Inflammatory macrophage treated with lipopolysaccharide for 1 hour (primary cell): ENCODE results near the gene ZNF333.
A peak's percentile ranks its signal among the peaks of the same experiment; 100 is the strongest.

Source experiments
- DNase-seq, 2 donors: peaks; one replicate each; pipeline ENCODE4 v3.0.0-alpha.2; 2020 to 2022

ZNF333 gene

GRCh38 chr19:14689598-14690503, at the start of gene ZNF333:
ZNF333 (plus strand) TSS chr19:14690048; CDS start chr19:14693492, 3,444 bp downstream.
- peak; percentile 89 to 98 for DNase-seq

- DNase-seq = no peak
These were observed 41.3 kb upstream of the ZNF333 start for GRCh38 chr19:14648506-14648905.

GRCh38 chr19:14649020-14649419, 40.8 kb upstream of the ZNF333 start:
- no peak for DNase-seq

GRCh38 chr19:14650161-14650560, 39.7 kb upstream of the ZNF333 start:
- DNase-seq = no peak

GRCh38 chr19:14654786-14655560, 34.9 kb upstream of the ZNF333 start:
- peak in 1 of 2 donors; percentile 22 for DNase-seq

GRCh38 chr19:14655726-14656125, 34.1 kb upstream of the ZNF333 start:
- DNase-seq = peak in 1 of 2 donors; percentile 15

GRCh38 chr19:14659874-14660489, 29.9 kb upstream of the ZNF333 start:
- no peak for DNase-seq

- DNase-seq = peak; percentile 83 to 89
These were observed 28.4 kb upstream of the ZNF333 start for GRCh38 chr19:14661372-14661924.

GRCh38 chr19:14669940-14670339, 19.9 kb upstream of the ZNF333 start:
- no peak for DNase-seq

GRCh38 chr19:14670408-14670807, 19.4 kb upstream of the ZNF333 start:
- no peak for DNase-seq

- peak; percentile 87 to 97 for DNase-seq
These were observed 17.5 kb upstream of the ZNF333 start for GRCh38 chr19:14672188-14672872.

GRCh38 chr19:14673088-14673487, 16.8 kb upstream of the ZNF333 start:
- no peak for DNase-seq

GRCh38 chr19:14674764-14675163, 15.1 kb upstream of the ZNF333 start, which contains the start of gene ADGRE3:
ADGRE3 (minus strand) TSS chr19:14674844; CDS start chr19:14674770, 74 bp downstream.
- DNase-seq = peak; percentile 59 to 64

GRCh38 chr19:14676762-14677161, 13.1 kb upstream of the ZNF333 start:
- no peak for DNase-seq

- no peak for DNase-seq
These were observed 12.4 kb upstream of the ZNF333 start for GRCh38 chr19:14677464-14677863.

GRCh38 chr19:14678199-14678598, 11.6 kb upstream of the ZNF333 start:
- DNase-seq = no peak

GRCh38 chr19:14682084-14682483, 7.8 kb upstream of the ZNF333 start:
- DNase-seq = no peak

GRCh38 chr19:14683439-14683838, 6.4 kb upstream of the ZNF333 start:
- DNase-seq = peak; percentile 90 to 97

- no peak for DNase-seq
These were observed 3.4 kb upstream of the ZNF333 start for GRCh38 chr19:14686411-14686810.

GRCh38 chr19:14694641-14695266, 4.9 kb downstream of the ZNF333 start:
- no peak for DNase-seq

- no peak for DNase-seq
These were observed 5.6 kb downstream of the ZNF333 start for GRCh38 chr19:14695471-14695870.

GRCh38 chr19:14699641-14700040, 9.8 kb downstream of the ZNF333 start:
- DNase-seq = no peak
